DND-41 (cell line): ENCODE measurements around the gene ATP5F1D.

Experiments
- ATAC-seq: fragments of 200-7000 bp; cut with Tn5 transposase; 3 replicates; pipeline ENCODE4 v1.9.1; 2021; ENCODE audit warnings: low read depth; ENCODE audit not compliant: insufficient read depth
- DNase-seq: peaks from one replicate; pipeline ENCODE4 v3.0.0-alpha.2; 2020
- H2AFZ ChIP-seq: 2 replicates; pipeline ENCODE4 v1.6.0; 2012; ENCODE audit warnings: low read depth, low read length
- H3K27ac ChIP-seq: 2 replicates; pipeline ENCODE4 v1.5.1; 2012; ENCODE audit warnings: low read length, inconsistent platforms
- H3K27me3 ChIP-seq: fragments of 200-600 bp; sonication (generic); 2 replicates; pipeline ENCODE4 v1.6.0; 2012; ENCODE audit warnings: low read length, mild to moderate bottlenecking, inconsistent platforms; ENCODE audit not compliant: insufficient read depth, poor library complexity
- H3K36me3 ChIP-seq: 2 replicates; pipeline ENCODE4 v1.5.1; 2012; ENCODE audit warnings: low read length, inconsistent platforms; ENCODE audit not compliant: insufficient read depth
- H3K4me1 ChIP-seq: 2 replicates; pipeline ENCODE4 v1.5.1; 2012; ENCODE audit warnings: mild to moderate bottlenecking, low read length; ENCODE audit not compliant: insufficient read depth
- H3K4me2 ChIP-seq: 2 replicates; pipeline ENCODE4 v1.6.0; 2012; ENCODE audit warnings: mild to moderate bottlenecking, moderate library complexity, low read length, inconsistent platforms; ENCODE audit not compliant: insufficient read depth
- H3K4me3 ChIP-seq, 2 experiments: fragments of 200-600 bp in 1 of 2; shearing (Covaris generic) in 1 of 2; 2 replicates each; pipeline ENCODE4 v1.5.1; 2012 to 2016; ENCODE audit warnings: inconsistent platforms in 2 of 2, low read length in 2 of 2, mild to moderate bottlenecking in 2 of 2, low read depth in 1 of 2, moderate library complexity in 1 of 2
- H3K79me2 ChIP-seq: 2 replicates; pipeline ENCODE4 v1.6.0; 2012; ENCODE audit warnings: low read length, inconsistent platforms; ENCODE audit not compliant: insufficient read depth
- H3K9ac ChIP-seq: 2 replicates; pipeline ENCODE4 v1.6.0; 2012; ENCODE audit warnings: low read depth, mild to moderate bottlenecking, inconsistent platforms, low read length, moderate library complexity
- H3K9me3 ChIP-seq: 2 replicates; pipeline ENCODE4 v1.5.1; 2012; ENCODE audit warnings: low read length, moderate library complexity, mild to moderate bottlenecking, inconsistent platforms; ENCODE audit not compliant: insufficient read depth, severe bottlenecking
- H4K20me1 ChIP-seq: 2 replicates; pipeline ENCODE4 v1.6.0; 2012; ENCODE audit warnings: low read length; ENCODE audit not compliant: insufficient read depth
- EZH2 ChIP-seq: IDR thresholded peaks from 3 replicates; pipeline ENCODE4 v1.6.1; 2012; ENCODE audit warnings: borderline replicate concordance, low read depth, mild to moderate bottlenecking, moderate library complexity, low read length, inconsistent platforms; ENCODE audit not compliant: severe bottlenecking
- TF ChIP-seq, protein P1 (sequence below): IDR thresholded peaks from 2 replicates; pipeline ENCODE4 v1.5.1; 2012; ENCODE audit warnings: borderline replicate concordance, low read length, moderate library complexity, mild to moderate bottlenecking; ENCODE audit not compliant: poor library complexity, severe bottlenecking; ENCODE audit errors: extremely low read depth

ATP5F1D gene

DNA sequence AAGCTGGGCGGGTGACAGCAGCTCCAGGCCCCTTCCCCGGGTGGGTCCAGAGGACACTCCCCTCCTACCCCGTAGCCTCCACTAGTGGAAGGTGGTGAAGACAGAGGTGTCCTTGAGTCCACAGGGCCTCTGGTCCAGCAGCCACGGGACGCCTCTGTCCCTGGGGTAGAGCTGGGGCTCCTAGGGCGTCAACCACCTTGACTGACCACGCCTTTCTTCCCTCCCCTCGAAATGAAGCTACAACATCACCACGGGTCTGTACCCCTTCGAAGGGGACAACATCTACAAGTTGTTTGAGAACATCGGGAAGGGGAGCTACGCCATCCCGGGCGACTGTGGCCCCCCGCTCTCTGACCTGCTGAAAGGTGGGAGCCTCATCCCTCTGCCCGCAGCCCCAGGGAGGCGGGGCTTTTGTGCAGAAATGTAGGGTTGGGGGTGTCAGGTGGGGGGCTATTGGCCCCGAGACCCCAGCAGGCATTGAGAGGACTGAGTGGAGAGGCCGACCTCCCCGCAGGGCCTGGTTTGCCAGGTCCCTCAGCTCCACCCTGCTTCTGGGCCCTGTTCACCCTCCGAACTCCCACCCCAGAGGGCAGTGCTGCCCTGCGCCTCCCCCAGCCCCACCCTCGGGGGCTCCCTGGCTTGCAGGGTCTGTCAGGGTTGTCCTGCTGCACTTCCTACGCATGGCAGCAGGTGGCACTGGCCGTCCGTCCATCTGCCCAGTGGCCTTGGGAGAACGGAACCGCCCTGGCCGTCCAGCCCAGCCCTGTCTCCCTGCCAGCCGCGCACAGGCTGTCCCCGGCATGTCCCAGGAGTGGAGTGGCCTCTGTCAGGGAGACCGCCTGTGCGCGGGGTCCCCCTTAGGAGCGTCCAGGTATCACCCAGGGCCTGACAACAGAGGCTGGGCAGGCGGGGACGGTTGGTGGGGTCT lies 20.3 kb upstream of the ATP5F1D start:
- Histone ChIP-seq H2AFZ (no peak overlapping the region), H3K4me3 (no peak overlapping the region), H3K4me1 (no peaks in the 10 kb centered on the region), H3K9me3 (no peaks in the 10 kb centered on the region), H4K20me1 (peaks cover 56% of the 10 kb centered on the region), H3K9ac (no peak overlapping the region), H3K79me2 (peaks cover 37% of the 10 kb centered on the region), H3K4me2 (no peak overlapping the region), H3K27me3 (no peaks in the 10 kb centered on the region), H3K36me3 (peaks cover 83% of the 10 kb centered on the region), H3K27ac (no peak overlapping the region)
- TF ChIP-seq, protein P1, sequence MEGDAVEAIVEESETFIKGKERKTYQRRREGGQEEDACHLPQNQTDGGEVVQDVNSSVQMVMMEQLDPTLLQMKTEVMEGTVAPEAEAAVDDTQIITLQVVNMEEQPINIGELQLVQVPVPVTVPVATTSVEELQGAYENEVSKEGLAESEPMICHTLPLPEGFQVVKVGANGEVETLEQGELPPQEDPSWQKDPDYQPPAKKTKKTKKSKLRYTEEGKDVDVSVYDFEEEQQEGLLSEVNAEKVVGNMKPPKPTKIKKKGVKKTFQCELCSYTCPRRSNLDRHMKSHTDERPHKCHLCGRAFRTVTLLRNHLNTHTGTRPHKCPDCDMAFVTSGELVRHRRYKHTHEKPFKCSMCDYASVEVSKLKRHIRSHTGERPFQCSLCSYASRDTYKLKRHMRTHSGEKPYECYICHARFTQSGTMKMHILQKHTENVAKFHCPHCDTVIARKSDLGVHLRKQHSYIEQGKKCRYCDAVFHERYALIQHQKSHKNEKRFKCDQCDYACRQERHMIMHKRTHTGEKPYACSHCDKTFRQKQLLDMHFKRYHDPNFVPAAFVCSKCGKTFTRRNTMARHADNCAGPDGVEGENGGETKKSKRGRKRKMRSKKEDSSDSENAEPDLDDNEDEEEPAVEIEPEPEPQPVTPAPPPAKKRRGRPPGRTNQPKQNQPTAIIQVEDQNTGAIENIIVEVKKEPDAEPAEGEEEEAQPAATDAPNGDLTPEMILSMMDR: peak; percentile 42
- TF ChIP-seq EZH2: no peak
- ATAC-seq (no peak), DNase-seq (no peak)

DNA sequence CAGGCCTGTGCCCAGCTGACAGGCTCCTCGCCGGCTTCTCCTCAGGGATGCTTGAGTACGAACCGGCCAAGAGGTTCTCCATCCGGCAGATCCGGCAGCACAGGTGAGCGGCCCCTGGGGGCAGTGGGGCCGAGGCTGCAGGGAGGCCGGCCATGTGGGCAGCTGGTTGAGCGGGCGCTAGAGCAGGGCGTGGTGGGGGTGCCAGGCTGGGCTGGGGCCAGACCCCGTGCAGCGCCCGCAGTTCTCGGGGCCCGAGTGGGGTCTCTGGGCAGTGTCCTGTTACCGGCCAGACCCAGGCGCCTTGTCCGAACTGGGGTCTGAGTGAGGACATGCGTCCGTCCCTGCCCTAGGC lies 19.7 kb upstream of the ATP5F1D start:
- no peaks in the 10 kb centered on the region for H3K27me3 ChIP-seq
- no peak overlapping the region for H3K4me2 ChIP-seq
- peaks cover 54% of the 10 kb centered on the region for H4K20me1 ChIP-seq
- H3K4me1 ChIP-seq: no peaks in the 10 kb centered on the region
- no peak overlapping the region for H3K27ac ChIP-seq
- H2AFZ ChIP-seq: no peak overlapping the region
- peaks cover 86% of the 10 kb centered on the region for H3K36me3 ChIP-seq
- no peak for ATAC-seq
- H3K9ac ChIP-seq: no peak overlapping the region
- H3K79me2 ChIP-seq: peaks cover 31% of the 10 kb centered on the region
- H3K4me3 ChIP-seq: no peak overlapping the region
- TF ChIP-seq, protein P1: no peak
- no peak for TF ChIP-seq EZH2
- DNase-seq: no peak
- no peaks in the 10 kb centered on the region for H3K9me3 ChIP-seq

DNA sequence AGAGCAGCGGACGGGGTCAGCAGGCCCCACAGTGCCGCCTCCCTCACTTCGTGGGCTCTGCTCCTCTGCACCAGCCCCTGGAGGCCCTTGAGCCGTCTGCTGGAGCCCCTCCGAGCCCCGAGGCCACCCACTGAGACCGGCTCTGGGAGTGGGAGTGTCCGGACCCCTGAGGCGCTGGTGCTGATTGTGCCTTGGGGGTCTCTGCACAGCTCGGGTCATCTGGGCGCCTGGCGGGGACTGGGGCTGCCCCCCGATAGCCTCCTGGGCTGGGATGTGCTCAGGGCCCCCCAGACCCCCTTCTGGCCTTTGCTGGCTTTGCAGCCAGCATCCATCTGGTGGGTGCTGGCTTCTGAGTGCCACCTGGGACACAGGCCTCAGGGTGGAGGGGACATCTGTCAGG lies 19.2 kb upstream of the ATP5F1D start:
- H3K4me3 ChIP-seq: no peak overlapping the region
- H3K27ac ChIP-seq: no peak overlapping the region
- TF ChIP-seq, protein P1: peak; percentile 26
- no peak for TF ChIP-seq EZH2
- ATAC-seq: no peak
- H3K9me3 ChIP-seq: no peaks in the 10 kb centered on the region
- H3K79me2 ChIP-seq: peaks cover 26% of the 10 kb centered on the region
- H2AFZ ChIP-seq: no peak overlapping the region
- H4K20me1 ChIP-seq: peaks cover 49% of the 10 kb centered on the region
- DNase-seq: no peak
- no peaks in the 10 kb centered on the region for H3K27me3 ChIP-seq
- H3K36me3 ChIP-seq: peaks cover 87% of the 10 kb centered on the region
- no peak overlapping the region for H3K4me2 ChIP-seq
- no peak overlapping the region for H3K9ac ChIP-seq
- no peaks in the 10 kb centered on the region for H3K4me1 ChIP-seq
